Measurements from ENCODE around the gene NANP. TPM values are rescaled to one million over a fixed set of nuclear protein-coding genes. Genes with fewer than 3 reads are reported as not detected.

Gene NANP
- total and polyA plus RNA-seq, 2 of the 13 experiments (the other 11 are each of a cell fraction or from before 2014, with no cell fraction given): 8.9 to 21.5 TPM

- TF ChIP-seq, protein P1, sequence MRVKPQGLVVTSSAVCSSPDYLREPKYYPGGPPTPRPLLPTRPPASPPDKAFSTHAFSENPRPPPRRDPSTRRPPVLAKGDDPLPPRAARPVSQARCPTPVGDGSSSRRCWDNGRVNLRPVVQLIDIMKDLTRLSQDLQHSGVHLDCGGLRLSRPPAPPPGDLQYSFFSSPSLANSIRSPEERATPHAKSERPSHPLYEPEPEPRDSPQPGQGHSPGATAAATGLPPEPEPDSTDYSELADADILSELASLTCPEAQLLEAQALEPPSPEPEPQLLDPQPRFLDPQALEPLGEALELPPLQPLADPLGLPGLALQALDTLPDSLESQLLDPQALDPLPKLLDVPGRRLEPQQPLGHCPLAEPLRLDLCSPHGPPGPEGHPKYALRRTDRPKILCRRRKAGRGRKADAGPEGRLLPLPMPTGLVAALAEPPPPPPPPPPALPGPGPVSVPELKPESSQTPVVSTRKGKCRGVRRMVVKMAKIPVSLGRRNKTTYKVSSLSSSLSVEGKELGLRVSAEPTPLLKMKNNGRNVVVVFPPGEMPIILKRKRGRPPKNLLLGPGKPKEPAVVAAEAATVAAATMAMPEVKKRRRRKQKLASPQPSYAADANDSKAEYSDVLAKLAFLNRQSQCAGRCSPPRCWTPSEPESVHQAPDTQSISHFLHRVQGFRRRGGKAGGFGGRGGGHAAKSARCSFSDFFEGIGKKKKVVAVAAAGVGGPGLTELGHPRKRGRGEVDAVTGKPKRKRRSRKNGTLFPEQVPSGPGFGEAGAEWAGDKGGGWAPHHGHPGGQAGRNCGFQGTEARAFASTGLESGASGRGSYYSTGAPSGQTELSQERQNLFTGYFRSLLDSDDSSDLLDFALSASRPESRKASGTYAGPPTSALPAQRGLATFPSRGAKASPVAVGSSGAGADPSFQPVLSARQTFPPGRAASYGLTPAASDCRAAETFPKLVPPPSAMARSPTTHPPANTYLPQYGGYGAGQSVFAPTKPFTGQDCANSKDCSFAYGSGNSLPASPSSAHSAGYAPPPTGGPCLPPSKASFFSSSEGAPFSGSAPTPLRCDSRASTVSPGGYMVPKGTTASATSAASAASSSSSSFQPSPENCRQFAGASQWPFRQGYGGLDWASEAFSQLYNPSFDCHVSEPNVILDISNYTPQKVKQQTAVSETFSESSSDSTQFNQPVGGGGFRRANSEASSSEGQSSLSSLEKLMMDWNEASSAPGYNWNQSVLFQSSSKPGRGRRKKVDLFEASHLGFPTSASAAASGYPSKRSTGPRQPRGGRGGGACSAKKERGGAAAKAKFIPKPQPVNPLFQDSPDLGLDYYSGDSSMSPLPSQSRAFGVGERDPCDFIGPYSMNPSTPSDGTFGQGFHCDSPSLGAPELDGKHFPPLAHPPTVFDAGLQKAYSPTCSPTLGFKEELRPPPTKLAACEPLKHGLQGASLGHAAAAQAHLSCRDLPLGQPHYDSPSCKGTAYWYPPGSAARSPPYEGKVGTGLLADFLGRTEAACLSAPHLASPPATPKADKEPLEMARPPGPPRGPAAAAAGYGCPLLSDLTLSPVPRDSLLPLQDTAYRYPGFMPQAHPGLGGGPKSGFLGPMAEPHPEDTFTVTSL (CRISPR knock-in tag; IDR thresholded peaks at IDR 0.05; ENCODE audit: borderline replicate concordance): no peak
- TF ChIP-seq TEF (CRISPR knock-in tag; IDR thresholded peaks at IDR 0.05): no peak
- TF ChIP-seq EP300 (IDR thresholded peaks at IDR 0.05; ENCODE audit: low read depth in 2 of 2, low read length in 2 of 2): no peak
- TF ChIP-seq EP300 (CRISPR knock-in tag; IDR thresholded peaks at IDR 0.05; ENCODE audit: borderline replicate concordance): peak; percentile 31; the same call in 1 of the 2 replicates
- no peak for TF ChIP-seq AGO1 (IDR thresholded peaks at IDR 0.05; ENCODE audit: low read depth, low read length, poor library complexity, severe bottlenecking)
- TF ChIP-seq, protein P2, sequence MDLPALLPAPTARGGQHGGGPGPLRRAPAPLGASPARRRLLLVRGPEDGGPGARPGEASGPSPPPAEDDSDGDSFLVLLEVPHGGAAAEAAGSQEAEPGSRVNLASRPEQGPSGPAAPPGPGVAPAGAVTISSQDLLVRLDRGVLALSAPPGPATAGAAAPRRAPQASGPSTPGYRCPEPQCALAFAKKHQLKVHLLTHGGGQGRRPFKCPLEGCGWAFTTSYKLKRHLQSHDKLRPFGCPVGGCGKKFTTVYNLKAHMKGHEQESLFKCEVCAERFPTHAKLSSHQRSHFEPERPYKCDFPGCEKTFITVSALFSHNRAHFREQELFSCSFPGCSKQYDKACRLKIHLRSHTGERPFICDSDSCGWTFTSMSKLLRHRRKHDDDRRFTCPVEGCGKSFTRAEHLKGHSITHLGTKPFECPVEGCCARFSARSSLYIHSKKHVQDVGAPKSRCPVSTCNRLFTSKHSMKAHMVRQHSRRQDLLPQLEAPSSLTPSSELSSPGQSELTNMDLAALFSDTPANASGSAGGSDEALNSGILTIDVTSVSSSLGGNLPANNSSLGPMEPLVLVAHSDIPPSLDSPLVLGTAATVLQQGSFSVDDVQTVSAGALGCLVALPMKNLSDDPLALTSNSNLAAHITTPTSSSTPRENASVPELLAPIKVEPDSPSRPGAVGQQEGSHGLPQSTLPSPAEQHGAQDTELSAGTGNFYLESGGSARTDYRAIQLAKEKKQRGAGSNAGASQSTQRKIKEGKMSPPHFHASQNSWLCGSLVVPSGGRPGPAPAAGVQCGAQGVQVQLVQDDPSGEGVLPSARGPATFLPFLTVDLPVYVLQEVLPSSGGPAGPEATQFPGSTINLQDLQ (CRISPR knock-in tag; IDR thresholded peaks at IDR 0.05): no peak
- TF ChIP-seq, protein P3, sequence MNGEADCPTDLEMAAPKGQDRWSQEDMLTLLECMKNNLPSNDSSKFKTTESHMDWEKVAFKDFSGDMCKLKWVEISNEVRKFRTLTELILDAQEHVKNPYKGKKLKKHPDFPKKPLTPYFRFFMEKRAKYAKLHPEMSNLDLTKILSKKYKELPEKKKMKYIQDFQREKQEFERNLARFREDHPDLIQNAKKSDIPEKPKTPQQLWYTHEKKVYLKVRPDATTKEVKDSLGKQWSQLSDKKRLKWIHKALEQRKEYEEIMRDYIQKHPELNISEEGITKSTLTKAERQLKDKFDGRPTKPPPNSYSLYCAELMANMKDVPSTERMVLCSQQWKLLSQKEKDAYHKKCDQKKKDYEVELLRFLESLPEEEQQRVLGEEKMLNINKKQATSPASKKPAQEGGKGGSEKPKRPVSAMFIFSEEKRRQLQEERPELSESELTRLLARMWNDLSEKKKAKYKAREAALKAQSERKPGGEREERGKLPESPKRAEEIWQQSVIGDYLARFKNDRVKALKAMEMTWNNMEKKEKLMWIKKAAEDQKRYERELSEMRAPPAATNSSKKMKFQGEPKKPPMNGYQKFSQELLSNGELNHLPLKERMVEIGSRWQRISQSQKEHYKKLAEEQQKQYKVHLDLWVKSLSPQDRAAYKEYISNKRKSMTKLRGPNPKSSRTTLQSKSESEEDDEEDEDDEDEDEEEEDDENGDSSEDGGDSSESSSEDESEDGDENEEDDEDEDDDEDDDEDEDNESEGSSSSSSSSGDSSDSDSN (CRISPR knock-in tag; IDR thresholded peaks at IDR 0.05): no peak
- no peak for TF ChIP-seq HNRNPUL1 (IDR thresholded peaks at IDR 0.05; ENCODE audit: low read depth, low read length)
- TF ChIP-seq, protein P4, sequence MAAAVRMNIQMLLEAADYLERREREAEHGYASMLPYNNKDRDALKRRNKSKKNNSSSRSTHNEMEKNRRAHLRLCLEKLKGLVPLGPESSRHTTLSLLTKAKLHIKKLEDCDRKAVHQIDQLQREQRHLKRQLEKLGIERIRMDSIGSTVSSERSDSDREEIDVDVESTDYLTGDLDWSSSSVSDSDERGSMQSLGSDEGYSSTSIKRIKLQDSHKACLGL (CRISPR knock-in tag; IDR thresholded peaks at IDR 0.05): 0 out of 2 replicates have a peak, but pooled peaks have one; percentile 48
- TF ChIP-seq HDAC2 (CRISPR knock-in tag; IDR thresholded peaks at IDR 0.05): no peak; the same call in 1 of the 2 replicates
- TF ChIP-seq, protein P5, sequence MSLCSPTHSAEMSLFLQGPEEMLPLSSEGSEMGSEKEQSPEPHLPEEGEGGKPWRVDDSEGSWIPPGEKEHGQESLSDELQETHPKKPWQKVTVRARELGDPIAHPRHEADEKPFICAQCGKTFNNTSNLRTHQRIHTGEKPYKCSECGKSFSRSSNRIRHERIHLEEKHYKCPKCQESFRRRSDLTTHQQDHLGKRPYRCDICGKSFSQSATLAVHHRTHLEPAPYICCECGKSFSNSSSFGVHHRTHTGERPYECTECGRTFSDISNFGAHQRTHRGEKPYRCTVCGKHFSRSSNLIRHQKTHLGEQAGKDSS (CRISPR knock-in tag; IDR thresholded peaks at IDR 0.05; ENCODE audit: borderline replicate concordance, low read depth): 0 out of 2 replicates have a peak, but pooled peaks have one; percentile 19
- no peak for TF ChIP-seq ARNT2 (CRISPR knock-in tag; IDR thresholded peaks at IDR 0.05; ENCODE audit: low read depth)
Measured at GRCh38 chr20:25579081-25579770, 44.6 kb downstream of the NANP start (continued).

Measured in HepG2 (cell line).